ENCODE measurements around the gene GATA5.

GRCh38 chr20:62507991-62508640, 32.3 kb upstream of the GATA5 start:
- no peak for TF ChIP-seq GABPB1 (CRISPR knock-in tag; IDR thresholded peaks at IDR 0.05)
- TF ChIP-seq, protein P1, sequence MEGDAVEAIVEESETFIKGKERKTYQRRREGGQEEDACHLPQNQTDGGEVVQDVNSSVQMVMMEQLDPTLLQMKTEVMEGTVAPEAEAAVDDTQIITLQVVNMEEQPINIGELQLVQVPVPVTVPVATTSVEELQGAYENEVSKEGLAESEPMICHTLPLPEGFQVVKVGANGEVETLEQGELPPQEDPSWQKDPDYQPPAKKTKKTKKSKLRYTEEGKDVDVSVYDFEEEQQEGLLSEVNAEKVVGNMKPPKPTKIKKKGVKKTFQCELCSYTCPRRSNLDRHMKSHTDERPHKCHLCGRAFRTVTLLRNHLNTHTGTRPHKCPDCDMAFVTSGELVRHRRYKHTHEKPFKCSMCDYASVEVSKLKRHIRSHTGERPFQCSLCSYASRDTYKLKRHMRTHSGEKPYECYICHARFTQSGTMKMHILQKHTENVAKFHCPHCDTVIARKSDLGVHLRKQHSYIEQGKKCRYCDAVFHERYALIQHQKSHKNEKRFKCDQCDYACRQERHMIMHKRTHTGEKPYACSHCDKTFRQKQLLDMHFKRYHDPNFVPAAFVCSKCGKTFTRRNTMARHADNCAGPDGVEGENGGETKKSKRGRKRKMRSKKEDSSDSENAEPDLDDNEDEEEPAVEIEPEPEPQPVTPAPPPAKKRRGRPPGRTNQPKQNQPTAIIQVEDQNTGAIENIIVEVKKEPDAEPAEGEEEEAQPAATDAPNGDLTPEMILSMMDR (IDR thresholded peaks at IDR 0.05), result no peak
- TF ChIP-seq, protein P2, sequence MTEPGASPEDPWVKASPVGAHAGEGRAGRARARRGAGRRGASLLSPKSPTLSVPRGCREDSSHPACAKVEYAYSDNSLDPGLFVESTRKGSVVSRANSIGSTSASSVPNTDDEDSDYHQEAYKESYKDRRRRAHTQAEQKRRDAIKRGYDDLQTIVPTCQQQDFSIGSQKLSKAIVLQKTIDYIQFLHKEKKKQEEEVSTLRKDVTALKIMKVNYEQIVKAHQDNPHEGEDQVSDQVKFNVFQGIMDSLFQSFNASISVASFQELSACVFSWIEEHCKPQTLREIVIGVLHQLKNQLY (CRISPR knock-in tag; IDR thresholded peaks at IDR 0.05), result no peak
- TF ChIP-seq NR1H2 (CRISPR knock-in tag; IDR thresholded peaks at IDR 0.05), result no peak
- TF ChIP-seq, protein P3, sequence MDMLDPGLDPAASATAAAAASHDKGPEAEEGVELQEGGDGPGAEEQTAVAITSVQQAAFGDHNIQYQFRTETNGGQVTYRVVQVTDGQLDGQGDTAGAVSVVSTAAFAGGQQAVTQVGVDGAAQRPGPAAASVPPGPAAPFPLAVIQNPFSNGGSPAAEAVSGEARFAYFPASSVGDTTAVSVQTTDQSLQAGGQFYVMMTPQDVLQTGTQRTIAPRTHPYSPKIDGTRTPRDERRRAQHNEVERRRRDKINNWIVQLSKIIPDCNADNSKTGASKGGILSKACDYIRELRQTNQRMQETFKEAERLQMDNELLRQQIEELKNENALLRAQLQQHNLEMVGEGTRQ (CRISPR knock-in tag; IDR thresholded peaks at IDR 0.05), result no peak

All from WTC11 (cell line).